ENCODE data around the gene DNAL1.
A peak's percentile ranks its signal among the peaks of the same experiment; 100 is the strongest.

Gene DNAL1

DNA sequence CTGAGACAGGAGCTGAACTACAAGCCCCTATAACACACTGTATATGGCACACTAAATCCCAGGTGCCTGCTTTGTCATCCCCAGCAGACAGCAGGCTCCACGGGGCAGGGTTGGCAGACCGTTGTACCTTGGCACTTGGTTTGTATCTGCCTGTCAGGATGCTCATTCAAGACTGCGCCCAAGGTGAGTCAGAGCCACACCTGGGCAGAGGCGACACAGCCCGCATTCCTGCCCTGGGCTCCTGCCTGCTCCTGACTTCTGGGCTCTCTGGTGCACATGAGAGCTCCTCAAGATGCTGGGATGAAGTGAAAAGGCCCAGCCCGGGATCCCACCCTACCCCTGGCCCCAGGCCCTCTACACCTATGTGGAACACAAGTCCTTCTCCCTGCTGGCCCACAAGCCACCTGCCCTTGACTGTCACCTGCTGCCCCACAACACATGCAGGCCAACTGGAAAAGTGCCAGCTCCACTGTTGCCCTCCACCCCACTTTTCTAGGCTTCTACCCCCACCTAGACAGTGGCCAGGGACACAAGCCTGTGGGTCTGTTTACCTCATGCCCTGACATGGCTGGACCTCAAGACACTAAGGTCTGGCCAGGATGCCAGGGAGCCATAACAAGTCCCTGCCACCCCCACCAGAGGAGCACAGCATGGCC, 100.2 kb downstream of the DNAL1 start:
- TF ChIP-seq POLR2A (IDR thresholded peaks at IDR 0.05; ENCODE audit: low read length) (no peak), GATA1 (IDR thresholded peaks at IDR 0.05; ENCODE audit: low read depth, low read length) (no peak)
- no peak for DNase-seq

GRCh38 chr14:73745571-73746519, 101.1 kb downstream of the DNAL1 start:
- DNase-seq = no peak
- TF ChIP-seq GATA1 (IDR thresholded peaks at IDR 0.05; ENCODE audit: low read depth, low read length) = no peak
- no peak for TF ChIP-seq POLR2A (IDR thresholded peaks at IDR 0.05; ENCODE audit: low read length)

DNA sequence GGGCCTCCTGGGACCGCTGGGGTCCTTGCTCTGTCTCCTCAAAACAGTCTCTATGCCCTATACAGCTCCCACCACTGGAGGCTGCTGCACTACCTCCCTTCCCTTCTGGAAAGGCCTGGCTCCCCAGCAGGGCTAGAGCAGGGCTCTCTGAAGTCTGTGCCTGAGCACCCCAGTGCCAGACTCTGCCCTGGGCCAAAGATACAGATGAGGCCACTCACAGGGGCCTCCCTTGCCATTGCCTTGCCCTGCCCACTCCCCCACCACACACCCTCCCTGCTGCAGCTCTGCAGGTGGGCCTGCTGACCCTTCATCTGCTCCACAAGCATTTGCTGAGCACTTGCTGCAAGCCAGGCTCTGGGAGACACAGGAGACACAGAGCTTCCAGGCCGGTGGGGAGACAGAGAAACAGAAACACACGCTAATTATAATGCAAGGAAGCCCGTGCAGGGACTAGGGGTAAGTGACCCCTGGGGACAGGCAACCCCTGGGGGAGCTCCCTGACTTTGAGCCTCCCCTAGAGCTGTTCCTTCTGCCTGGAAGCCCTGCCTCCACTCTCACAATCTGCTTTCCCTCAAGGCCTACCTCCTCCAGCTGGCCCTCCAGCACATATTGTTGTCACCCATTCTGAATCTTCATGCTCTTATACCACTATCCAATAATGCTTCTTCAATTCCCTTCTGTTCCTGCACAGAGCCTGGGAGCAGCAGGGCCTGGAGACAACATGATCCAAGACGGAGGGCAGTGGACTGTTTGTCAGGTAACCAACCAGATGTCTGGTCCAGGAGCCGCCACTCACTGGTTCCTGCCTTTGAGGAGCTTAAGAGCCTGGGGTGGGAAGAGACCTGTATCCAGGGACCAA, 102.0 kb downstream of the DNAL1 start:
- TF ChIP-seq GATA1 (IDR thresholded peaks at IDR 0.05; ENCODE audit: low read depth, low read length) (no peak), POLR2A (IDR thresholded peaks at IDR 0.05; ENCODE audit: low read length) (no peak)
- DNase-seq = peak; percentile 38 to 46

- no peak for TF ChIP-seq POLR2A (IDR thresholded peaks at IDR 0.05; ENCODE audit: low read length)
- TF ChIP-seq GATA1 (IDR thresholded peaks at IDR 0.05; ENCODE audit: low read depth, low read length) = no peak
- DNase-seq = peak; percentile 52 to 56
Measured at GRCh38 chr14:73747379-73748211, 102.8 kb downstream of the DNAL1 start.

- no peak for DNase-seq
- TF ChIP-seq GATA1 (IDR thresholded peaks at IDR 0.05; ENCODE audit: low read depth, low read length) (no peak), POLR2A (IDR thresholded peaks at IDR 0.05; ENCODE audit: low read length) (no peak)
Measured at GRCh38 chr14:73748858-73749357, 104.1 kb downstream of the DNAL1 start.

GRCh38 chr14:73749706-73750530, 105.1 kb downstream of the DNAL1 start:
- no peak for DNase-seq
- TF ChIP-seq POLR2A (IDR thresholded peaks at IDR 0.05; ENCODE audit: low read length) (no peak), GATA1 (IDR thresholded peaks at IDR 0.05; ENCODE audit: low read depth, low read length) (no peak)

GRCh38 chr14:73750531-73750901, 105.7 kb downstream of the DNAL1 start:
- no peak for TF ChIP-seq POLR2A (IDR thresholded peaks at IDR 0.05; ENCODE audit: low read length)

GRCh38 chr14:73751157-73751691, 106.4 kb downstream of the DNAL1 start:
- DNase-seq = no peak
- TF ChIP-seq POLR2A (IDR thresholded peaks at IDR 0.05; ENCODE audit: low read length) (no peak), GATA1 (IDR thresholded peaks at IDR 0.05; ENCODE audit: low read depth, low read length) (no peak)

More at GRCh38 chr14:73750531-73750901, 105.7 kb downstream of the DNAL1 start:
- DNase-seq = no peak

DNA sequence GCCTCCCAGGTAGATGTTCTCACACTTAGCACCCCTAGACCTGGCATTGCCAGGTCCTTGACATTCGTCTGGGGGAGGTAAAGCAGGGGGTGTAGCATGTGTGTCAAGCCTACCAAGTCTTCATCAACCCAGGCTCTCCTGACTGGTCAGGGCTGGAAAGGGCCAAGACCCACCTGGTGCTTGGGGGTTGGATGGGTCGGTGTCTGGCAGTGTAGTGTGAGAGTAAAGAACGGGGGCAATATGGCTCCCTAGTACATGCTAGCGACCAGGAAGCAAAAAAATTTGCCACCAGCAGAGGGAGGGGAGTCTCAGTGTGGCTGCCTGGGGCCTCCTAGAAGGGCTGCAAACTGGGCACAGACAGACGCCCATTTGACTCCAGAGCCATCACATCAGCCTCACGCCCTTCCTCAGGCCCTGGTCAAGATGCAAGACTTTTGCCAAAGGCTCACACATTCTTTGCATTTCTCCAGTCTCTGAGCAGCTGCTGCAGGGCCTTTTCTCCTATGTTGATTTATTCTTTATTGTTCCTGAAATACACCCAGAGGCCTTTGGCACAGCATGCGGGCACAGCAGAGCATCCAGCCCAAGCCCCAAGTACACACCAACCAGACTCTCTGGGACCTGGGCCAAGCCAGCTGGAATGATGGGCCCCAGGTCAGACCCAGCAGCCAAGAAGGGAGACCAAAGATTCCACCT, 107.7 kb downstream of the DNAL1 start:
- DNase-seq = peak; percentile 68 to 71
- TF ChIP-seq GATA1 (IDR thresholded peaks at IDR 0.05; ENCODE audit: low read depth, low read length) = no peak
- TF ChIP-seq POLR2A (IDR thresholded peaks at IDR 0.05; ENCODE audit: low read length) = no peak
